Measurements from ENCODE around the gene RB1. TPM values are rescaled to one million over a fixed set of nuclear protein-coding genes. Genes with fewer than 3 reads are reported as not detected.
A peak's percentile ranks its signal among the peaks of the same experiment; 100 is the strongest.

RB1 gene
- total and polyA plus RNA-seq, 12 donors: 10.4 to 78.0 (median 45.7) TPM

- Histone ChIP-seq H3K4me3 (no peak overlapping the region), H3K9me3 (replicated peaks in 1 of 3) (no peaks in the 10 kb centered on the region), H3K27ac (peak overlapping the region in 2 of 5 donors; percentile 6 to 24), H3K27me3 (no peaks in the 10 kb centered on the region), H3K36me3 (replicated peaks in 1 of 2) (no peaks in the 10 kb centered on the region), H3K4me1 (replicated peaks in 1 of 2) (no peaks in the 10 kb centered on the region)
- WGBS, 4 donors: 98 to 100% (median 99%) methylated on average over 2 of the region's 2 CpGs
- no peak for DNase-seq
- intact Hi-C loops (cut with DNase I): no loop called here
- TF ChIP-seq CTCF (IDR thresholded peaks at IDR 0.05): no peak
- no peak for TF ChIP-seq POLR2A (IDR thresholded peaks at IDR 0.05)
Measured at GRCh38 chr13:48475230-48475629, 171.7 kb downstream of the RB1 start.

GRCh38 chr13:48476215-48476614, 172.7 kb downstream of the RB1 start:
- Histone ChIP-seq H3K36me3 (replicated peaks in 1 of 2) (no peaks in the 10 kb centered on the region), H3K27me3 (no peaks in the 10 kb centered on the region), H3K9me3 (replicated peaks in 1 of 3) (no peaks in the 10 kb centered on the region), H3K27ac (peak overlapping the region in 3 of 5 donors; percentile 18 to 47 (median 19)), H3K4me1 (replicated peaks in 1 of 2) (peaks cover 6% of the 10 kb centered on the region in 2 donors), H3K4me3 (no peak overlapping the region)
- DNase-seq: no peak
- TF ChIP-seq POLR2A (IDR thresholded peaks at IDR 0.05) (no peak), CTCF (IDR thresholded peaks at IDR 0.05) (no peak)
- intact Hi-C loops (cut with DNase I): no loop called here

DNA sequence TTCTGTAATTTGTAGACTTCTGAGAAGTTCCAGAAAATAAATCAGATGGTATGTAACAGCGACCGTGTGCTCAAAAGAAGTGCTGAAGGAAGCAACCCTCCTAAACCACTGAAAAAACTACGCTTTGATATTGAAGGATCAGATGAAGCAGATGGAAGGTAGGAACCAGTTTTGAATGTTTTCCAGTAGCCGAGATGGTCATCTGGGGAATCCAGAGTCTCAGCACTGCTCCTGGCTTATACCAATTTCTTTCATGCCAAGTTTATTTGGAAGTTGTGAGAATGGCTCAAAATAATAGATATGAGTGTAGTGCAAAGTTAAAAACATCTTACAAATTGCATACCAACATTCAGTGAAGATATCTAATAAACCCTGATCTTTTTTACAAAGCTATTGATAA, 173.1 kb downstream of the RB1 start:
- peaks cover 11% of the 10 kb centered on the region in 2 donors for H3K4me1 ChIP-seq (replicated peaks in 1 of 2)
- no peaks in the 10 kb centered on the region for H3K27me3 ChIP-seq
- no peak overlapping the region for H3K4me3 ChIP-seq
- H3K36me3 ChIP-seq (replicated peaks in 1 of 2): no peaks in the 10 kb centered on the region
- H3K9me3 ChIP-seq (replicated peaks in 1 of 3): no peaks in the 10 kb centered on the region
- TF ChIP-seq POLR2A (IDR thresholded peaks at IDR 0.05): no peak
- no peak for TF ChIP-seq CTCF (IDR thresholded peaks at IDR 0.05)
- no peak for DNase-seq
- 56 to 70% (median 60%) methylated on average over 4 of the region's 4 CpGs for WGBS, 4 donors
- H3K27ac ChIP-seq: peak overlapping the region in 4 of 5 donors; percentile 14 to 47 (median 18)
- intact Hi-C loops (cut with DNase I): no loop called here

GRCh38 chr13:48477191-48477855, 173.8 kb downstream of the RB1 start:
- no peaks in the 10 kb centered on the region for H3K9me3 ChIP-seq (replicated peaks in 1 of 3)
- no peak for DNase-seq
- no peaks in the 10 kb centered on the region for H3K27me3 ChIP-seq
- whole genome bisulfite sequencing, 4 donors: 87 to 94% (median 90%) methylated on average over 2 of the region's 2 CpGs
- intact Hi-C loops (cut with DNase I): no loop called here
- H3K36me3 ChIP-seq (replicated peaks in 1 of 2): no peaks in the 10 kb centered on the region
- peaks cover 11 to 17% of the 10 kb centered on the region in 2 donors for H3K4me1 ChIP-seq (replicated peaks in 1 of 2)
- peak overlapping the region in 3 of 5 donors; percentile 14 to 30 (median 18) for H3K27ac ChIP-seq
- TF ChIP-seq POLR2A (IDR thresholded peaks at IDR 0.05): no peak
- TF ChIP-seq CTCF (IDR thresholded peaks at IDR 0.05): no peak
- no peak overlapping the region for H3K4me3 ChIP-seq
